AG09319 (cell line): ENCODE measurements around the gene NEMF.
"Not testable (repeated sequence)": the region's sequence is repeated elsewhere in the genome, so short reads cannot be mapped to it uniquely, and the experiment has no call there.

ENCODE experiments used
- DNase-seq: peaks from one replicate; pipeline ENCODE4 v3.0.0-alpha.2; 2010; ENCODE audit warnings: low read depth; ENCODE audit errors: extremely low read depth
- CTCF ChIP-seq: IDR thresholded peaks from 2 replicates; pipeline ENCODE4 v1.5.1; 2011; ENCODE audit warnings: low read depth, mild to moderate bottlenecking, inconsistent platforms, low read length, moderate library complexity

The NEMF gene

GRCh38 chr14:49786315-49786714, 66.3 kb downstream of the NEMF start:
- no peak for TF ChIP-seq CTCF
- no peak for DNase-seq

- DNase-seq = no peak
- no peak for TF ChIP-seq CTCF
These were observed 69.1 kb downstream of the NEMF start for GRCh38 chr14:49783394-49784014.

- not testable (repeated sequence) for DNase-seq
These were observed 71.5 kb downstream of the NEMF start for GRCh38 chr14:49781040-49781439.

GRCh38 chr14:49778421-49778820, 74.2 kb downstream of the NEMF start:
- DNase-seq = no peak
- no peak for TF ChIP-seq CTCF

GRCh38 chr14:49774106-49774505, 78.5 kb downstream of the NEMF start:
- no peak for DNase-seq
- no peak for TF ChIP-seq CTCF

GRCh38 chr14:49771691-49772090, 80.9 kb downstream of the NEMF start:
- not testable (repeated sequence) for DNase-seq

- no peak for TF ChIP-seq CTCF
- peak; percentile 49 for DNase-seq
These were observed 82.3 kb downstream of the NEMF start for GRCh38 chr14:49770212-49770817.

GRCh38 chr14:49769581-49770211, 82.9 kb downstream of the NEMF start:
- no peak for DNase-seq
- no peak for TF ChIP-seq CTCF
